GM03348 (cell line): ENCODE results near the gene FAR2.
"Not testable (repeated sequence)": the region's sequence is repeated elsewhere in the genome, so short reads cannot be mapped to it uniquely, and the experiment has no call there.

ENCODE experiments used
- DNase-seq: peaks from one replicate; pipeline ENCODE4 v3.0.0; 2012; ENCODE audit warnings: low spot score

The FAR2 gene

GRCh38 chr12:29152981-29153630, 4.0 kb downstream of the FAR2 start:
- no peak for DNase-seq

DNA sequence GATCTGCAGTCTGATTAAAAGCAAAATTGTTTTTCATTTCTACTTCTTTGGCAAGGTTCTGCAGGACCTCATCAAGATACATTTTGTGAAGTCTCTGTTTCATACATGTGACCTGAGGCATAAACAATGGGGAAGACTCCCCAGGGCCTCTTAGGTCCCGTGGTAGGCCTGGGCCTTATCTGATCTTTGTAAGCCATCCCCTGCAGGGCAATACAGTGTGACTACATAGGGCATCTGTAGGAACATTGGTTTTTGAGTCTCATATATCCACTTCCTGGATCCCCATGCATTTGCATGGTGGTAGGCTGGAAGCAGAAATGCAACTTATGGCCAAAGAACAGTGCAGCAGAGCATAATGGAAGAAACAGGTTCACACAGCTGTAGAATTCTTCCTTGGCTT, 6.0 kb downstream of the FAR2 start:
- DNase-seq = no peak

DNA sequence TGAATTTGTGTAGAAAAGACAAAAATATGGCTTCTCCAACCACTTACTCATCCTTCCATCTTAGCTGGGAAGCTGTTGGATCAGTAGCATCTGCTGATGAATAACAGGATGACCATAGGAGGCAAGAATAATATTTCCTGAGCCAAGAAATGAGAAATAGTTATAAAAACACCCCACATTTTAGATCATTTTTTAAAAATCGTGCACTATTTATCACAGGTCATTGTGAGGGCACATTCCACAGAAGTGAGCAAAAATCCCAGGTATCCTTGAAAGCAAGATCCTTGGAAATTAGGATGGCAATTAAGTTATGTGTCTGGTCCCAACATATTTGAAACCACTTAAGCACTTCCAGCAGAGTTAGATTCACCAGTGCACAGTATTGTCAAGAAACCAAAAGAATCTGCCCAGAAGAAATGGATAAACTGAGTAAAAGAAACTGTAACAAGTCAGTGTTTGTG, 8.4 kb downstream of the FAR2 start:
- DNase-seq = no peak

DNA sequence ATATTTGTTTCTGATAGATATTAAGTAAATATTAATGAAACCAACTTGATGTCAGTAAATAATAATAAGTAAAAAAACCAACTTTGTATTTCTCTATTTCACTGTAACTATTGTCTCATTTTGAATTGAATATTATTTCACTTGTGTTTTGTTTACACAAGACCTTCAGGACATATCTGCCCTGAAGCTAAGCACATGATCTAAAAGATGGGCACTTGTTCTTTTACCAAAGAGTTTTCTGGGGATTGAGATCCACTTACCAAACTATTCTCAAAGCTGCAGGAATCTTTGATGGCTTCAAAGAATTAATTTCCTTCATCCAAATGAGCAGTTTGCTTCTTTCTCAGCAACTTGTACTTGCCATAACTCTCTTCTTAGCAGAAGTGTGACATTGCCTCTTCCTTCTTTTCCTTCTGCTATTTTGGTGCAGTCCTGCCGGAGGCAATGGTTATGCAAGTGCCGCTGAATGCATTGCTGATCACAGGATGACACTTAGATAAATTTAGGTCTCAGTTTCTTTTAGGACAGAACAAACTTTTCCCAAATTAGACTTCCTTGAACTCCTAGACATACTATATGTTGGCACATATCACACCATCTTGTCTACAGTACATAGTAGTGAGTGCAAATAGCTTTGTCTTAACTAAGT, 9.2 kb downstream of the FAR2 start:
- no peak for DNase-seq

- DNase-seq = no peak
These were observed 10.6 kb downstream of the FAR2 start for GRCh38 chr12:29159661-29160060.

- DNase-seq = no peak
These were observed 11.2 kb downstream of the FAR2 start for GRCh38 chr12:29160230-29160629.

- no peak for DNase-seq
These were observed 14.1 kb downstream of the FAR2 start for GRCh38 chr12:29163146-29163545.

- peak; percentile 23 for DNase-seq
These were observed 15.7 kb downstream of the FAR2 start for GRCh38 chr12:29164477-29165393.

DNA sequence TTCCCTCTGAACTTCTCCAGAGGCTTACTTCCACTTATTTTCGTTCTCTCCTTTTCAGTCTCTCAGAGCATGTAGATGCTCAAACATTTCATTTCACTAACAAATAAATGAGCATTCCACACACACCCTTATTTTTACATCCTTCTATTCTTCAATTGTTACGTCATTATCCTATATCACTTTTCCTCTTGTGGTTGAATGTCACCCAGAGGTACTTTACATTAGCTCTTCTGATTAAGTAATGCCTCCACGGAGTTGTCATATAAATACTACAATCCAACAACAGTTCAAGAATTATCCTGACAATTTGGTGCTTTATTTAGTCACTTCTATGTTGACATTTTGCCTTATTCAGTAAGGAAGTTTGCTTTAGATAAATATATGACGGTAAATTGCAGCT, 18.4 kb downstream of the FAR2 start:
- no peak for DNase-seq

GRCh38 chr12:29167988-29168387, 18.9 kb downstream of the FAR2 start:
- DNase-seq = no peak

- DNase-seq = not testable (repeated sequence)
These were observed 20.9 kb downstream of the FAR2 start for GRCh38 chr12:29169978-29170377.

DNA sequence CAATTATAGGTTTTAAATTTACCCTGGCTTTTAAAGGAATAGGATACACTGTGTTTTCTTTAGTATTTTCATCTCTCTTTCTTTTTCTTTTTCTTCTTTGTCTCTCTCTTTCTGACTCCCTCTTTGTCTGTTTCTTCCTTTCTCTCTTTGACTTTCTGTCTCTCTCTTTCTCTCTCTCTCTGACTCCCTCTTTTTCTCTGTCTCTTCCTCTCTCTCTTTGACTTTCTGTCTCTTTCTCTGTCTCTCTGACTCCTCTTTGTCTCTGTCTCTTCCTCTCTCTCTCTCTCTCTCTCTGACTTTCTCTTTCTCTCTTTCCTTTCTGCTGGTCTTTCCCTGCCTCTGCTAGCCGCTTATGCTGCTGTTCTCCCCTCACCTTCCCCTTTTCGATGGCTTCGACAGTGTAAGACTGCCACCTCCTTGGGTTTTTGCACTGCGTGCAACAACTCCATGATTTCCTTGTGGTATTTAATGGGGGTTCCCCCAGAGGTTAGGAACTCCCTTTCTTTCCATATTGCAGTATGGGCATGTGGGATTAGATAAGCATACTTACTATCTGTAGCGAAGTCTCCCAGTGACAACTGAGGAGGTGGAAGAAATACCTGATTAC, 21.5 kb downstream of the FAR2 start:
- DNase-seq = not testable (repeated sequence)

DNA sequence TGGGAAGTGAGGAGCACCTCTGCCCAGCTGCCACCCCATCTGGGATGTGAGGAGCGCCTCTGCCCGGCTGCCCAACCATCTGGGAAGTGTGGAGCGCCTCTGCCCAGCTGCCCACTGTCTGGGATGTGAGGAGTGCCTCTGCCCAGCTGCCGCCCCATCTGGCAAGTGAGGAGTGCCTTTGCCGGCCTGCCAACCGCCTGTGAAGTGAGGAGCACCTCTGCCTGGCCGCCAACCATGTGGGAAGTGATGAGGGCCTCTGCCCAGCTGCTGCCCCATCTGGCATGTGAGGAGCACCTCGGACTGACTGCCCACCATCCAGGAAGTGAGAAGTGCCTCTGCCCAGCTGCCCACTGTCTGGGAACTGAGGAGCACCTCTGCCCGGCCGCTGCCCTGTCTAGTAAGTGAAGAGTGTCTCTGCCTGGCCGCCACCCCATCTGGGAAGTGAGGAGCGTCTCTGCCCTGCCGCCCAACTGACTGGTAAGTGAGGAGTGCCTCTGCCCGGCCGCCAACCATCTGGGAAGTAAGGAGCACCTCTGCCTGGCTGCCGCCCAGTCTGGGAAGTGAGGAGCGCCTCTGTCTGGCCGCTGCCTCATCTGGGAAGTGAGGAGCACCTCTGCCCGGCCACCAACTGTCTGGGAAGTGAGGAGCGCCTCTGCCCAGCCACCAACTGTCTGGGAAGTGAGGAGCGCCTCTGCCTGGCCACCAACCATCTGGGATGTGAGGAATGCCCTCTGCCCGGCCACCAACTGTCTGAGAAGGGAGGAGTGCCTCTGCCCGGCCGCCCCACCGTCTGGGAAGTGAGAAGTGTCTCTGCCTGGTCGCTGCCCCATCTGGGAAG, 22.6 kb downstream of the FAR2 start:
- no peak for DNase-seq

DNA sequence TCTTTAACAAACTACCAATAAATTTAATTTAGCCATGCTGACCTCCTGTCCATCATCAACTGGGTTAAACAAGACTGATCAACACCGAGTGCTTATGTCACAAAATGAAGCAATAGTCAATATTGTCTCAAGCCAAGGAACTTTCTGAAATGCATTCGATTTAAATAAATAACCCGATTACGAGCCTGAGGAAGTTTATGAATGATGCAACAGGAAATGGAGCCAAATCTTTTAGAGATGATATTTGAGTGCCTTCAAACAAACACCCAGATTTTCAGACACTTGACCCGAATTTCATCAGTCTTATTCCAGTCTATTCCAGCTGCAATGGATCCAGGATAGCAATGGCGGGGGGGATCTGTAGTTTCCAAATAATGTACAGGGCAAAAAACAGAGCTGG, 27.9 kb downstream of the FAR2 start:
- no peak for DNase-seq

- not testable (repeated sequence) for DNase-seq
These were observed 33.2 kb downstream of the FAR2 start for GRCh38 chr12:29182247-29182646.

DNA sequence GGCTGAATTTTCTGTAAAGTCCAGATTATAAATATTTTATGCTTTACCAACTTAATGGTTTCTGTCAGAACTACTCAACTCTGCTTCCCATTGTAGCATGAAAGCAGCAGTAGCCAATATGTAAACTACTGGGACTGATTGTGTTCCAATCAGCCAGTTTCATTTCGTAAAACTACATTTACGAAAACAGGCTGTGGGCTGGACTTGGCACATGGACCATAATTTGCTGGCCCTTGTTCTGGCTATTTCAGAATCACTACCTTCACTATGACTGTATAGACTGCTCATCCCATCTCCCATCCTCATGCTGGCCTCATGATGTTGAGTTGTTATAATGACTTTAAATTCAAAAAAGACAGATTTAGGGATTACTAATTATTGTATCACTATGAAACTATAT, 38.7 kb downstream of the FAR2 start:
- no peak for DNase-seq

DNA sequence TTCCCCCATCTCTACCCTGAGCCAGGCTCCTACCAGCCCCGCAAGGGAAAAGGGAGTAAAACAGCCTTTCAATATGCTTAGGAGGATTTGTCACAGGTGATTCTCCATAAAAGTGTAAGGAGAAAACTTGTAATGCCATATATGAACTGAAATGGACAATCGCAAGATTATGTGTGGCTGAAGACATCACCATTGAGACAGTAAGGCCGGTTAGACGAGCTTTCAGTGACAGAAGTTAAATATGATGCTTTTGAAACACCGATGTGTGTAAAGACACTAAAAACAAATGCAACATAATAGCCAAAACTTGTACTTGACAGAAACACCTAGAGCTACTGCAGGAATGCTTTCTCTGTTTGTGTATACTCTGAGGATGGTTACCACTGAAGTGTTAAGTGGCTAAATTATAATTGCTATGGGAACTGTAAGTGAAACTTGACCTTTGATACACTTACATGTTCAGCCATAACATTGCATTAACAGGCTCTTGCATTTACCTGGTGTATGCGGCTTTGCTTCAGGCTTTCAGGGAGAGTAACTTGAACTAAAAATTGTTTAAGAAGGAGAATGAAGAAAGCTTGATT, 42.3 kb downstream of the FAR2 start:
- no peak for DNase-seq

DNA sequence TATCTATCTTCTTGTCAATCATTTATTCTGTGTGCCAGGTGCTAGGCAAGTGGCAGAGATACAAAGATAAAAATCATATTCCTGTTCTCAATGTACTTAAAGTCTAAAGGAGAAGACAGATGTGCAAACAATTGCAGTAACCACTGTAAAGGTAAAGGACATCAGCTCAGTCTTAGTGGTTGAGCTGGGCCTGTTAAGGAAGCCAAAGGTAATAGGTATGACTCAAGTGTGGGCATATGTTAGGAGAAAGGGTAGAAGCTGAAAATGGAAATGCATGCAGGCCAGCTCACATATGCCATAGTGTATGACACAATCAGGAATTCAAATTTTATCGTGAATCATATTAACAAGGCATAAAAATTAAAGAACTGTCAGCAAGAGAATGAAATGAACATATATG, 49.8 kb downstream of the FAR2 start:
- DNase-seq = no peak

DNA sequence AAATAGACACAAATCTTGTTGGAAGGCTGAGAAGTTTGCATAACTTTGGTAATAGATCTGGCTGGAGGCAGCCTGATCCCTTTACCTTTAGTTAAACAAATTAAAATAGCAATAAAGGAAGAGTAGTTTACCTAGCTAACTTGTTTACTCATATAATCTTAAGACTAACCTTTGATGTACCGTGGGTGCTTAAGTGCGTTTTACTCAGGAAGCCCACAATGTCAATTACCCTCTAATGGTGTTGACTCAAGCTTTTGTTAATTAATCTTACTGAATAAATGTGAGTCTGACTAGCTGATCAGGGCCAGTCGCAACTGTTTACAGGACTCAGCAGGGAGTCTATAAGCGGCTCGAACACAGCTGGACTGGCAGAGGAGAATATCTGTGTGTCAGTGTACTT, 51.5 kb downstream of the FAR2 start:
- no peak for DNase-seq

- DNase-seq = no peak
These were observed 52.2 kb downstream of the FAR2 start for GRCh38 chr12:29201296-29201695.

- no peak for DNase-seq
These were observed 52.7 kb downstream of the FAR2 start for GRCh38 chr12:29201746-29202145.
